HepG2 (cell line): ENCODE data around the gene HYOU1.
"Not testable (repeated sequence)": the region's sequence is repeated elsewhere in the genome, so short reads cannot be mapped to it uniquely, and the experiment has no call there.

Source experiments
- CEBPB ChIP-seq: IDR thresholded peaks from 2 replicates; pipeline ENCODE4 v1.6.1; 2011; ENCODE audit warnings: low read depth, low read length, improper control_type of control experiment, borderline replicate concordance
- FOXM1 ChIP-seq: sonication (generic); formaldehyde crosslinking; IDR thresholded peaks from 2 replicates; pipeline ENCODE4 v1.5.0; 2020; ENCODE audit warnings: missing genetic modification reagents
- IRX3 ChIP-seq: sonication (generic); formaldehyde crosslinking; IDR thresholded peaks from 2 replicates; pipeline ENCODE4 v1.8.1; 2023; ENCODE audit warnings: mild to moderate bottlenecking, low read depth, missing genetic modification reagents, borderline replicate concordance
- PATZ1 ChIP-seq: sonication (generic); formaldehyde crosslinking; IDR thresholded peaks from 2 replicates; pipeline ENCODE4 v1.4.0; 2020; ENCODE audit warnings: missing genetic modification reagents
- PHF20 ChIP-seq: sonication (generic); formaldehyde crosslinking; IDR thresholded peaks from 2 replicates; pipeline ENCODE4 v1.5.0; 2020; ENCODE audit warnings: mild to moderate bottlenecking, missing genetic modification reagents
- RAD21 ChIP-seq: fragments of 450-650 bp; formaldehyde crosslinking; IDR thresholded peaks from 2 replicates; pipeline ENCODE4 v1.5.0; 2020; ENCODE audit warnings: mild to moderate bottlenecking
- RFX5 ChIP-seq: IDR thresholded peaks from 2 replicates; pipeline ENCODE4 v1.6.1; 2011; ENCODE audit warnings: low read depth, low read length, improper control_type of control experiment
- TCF7L2 ChIP-seq: IDR thresholded peaks from 2 replicates; pipeline ENCODE4 v1.6.1; 2011; ENCODE audit warnings: mild to moderate bottlenecking, low read depth, low read length, moderate library complexity
- ZKSCAN1 ChIP-seq: fragments of 150-350 bp; IDR thresholded peaks from 2 replicates; pipeline ENCODE4 v1.6.1; 2014; ENCODE audit warnings: low read length
- TF ChIP-seq, protein P1 (sequence below): sonication (generic); formaldehyde crosslinking; IDR thresholded peaks from 2 replicates; pipeline ENCODE4 v1.5.0; 2020; ENCODE audit warnings: mild to moderate bottlenecking, missing genetic modification reagents, moderate library complexity

- not testable (repeated sequence) for TF ChIP-seq RAD21 (CRISPR knock-in tag); IRX3 (CRISPR knock-in tag); RFX5; PATZ1 (CRISPR knock-in tag); ZKSCAN1; FOXM1 (CRISPR knock-in tag); TCF7L2; PHF20 (CRISPR knock-in tag); CEBPB
- TF ChIP-seq, protein P1, sequence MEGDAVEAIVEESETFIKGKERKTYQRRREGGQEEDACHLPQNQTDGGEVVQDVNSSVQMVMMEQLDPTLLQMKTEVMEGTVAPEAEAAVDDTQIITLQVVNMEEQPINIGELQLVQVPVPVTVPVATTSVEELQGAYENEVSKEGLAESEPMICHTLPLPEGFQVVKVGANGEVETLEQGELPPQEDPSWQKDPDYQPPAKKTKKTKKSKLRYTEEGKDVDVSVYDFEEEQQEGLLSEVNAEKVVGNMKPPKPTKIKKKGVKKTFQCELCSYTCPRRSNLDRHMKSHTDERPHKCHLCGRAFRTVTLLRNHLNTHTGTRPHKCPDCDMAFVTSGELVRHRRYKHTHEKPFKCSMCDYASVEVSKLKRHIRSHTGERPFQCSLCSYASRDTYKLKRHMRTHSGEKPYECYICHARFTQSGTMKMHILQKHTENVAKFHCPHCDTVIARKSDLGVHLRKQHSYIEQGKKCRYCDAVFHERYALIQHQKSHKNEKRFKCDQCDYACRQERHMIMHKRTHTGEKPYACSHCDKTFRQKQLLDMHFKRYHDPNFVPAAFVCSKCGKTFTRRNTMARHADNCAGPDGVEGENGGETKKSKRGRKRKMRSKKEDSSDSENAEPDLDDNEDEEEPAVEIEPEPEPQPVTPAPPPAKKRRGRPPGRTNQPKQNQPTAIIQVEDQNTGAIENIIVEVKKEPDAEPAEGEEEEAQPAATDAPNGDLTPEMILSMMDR (CRISPR knock-in tag) = not testable (repeated sequence)
These were observed 39.6 kb downstream of the HYOU1 start for GRCh38 chr11:119017377-119017776.
